ENCODE results near the gene CCDC179.

DNA sequence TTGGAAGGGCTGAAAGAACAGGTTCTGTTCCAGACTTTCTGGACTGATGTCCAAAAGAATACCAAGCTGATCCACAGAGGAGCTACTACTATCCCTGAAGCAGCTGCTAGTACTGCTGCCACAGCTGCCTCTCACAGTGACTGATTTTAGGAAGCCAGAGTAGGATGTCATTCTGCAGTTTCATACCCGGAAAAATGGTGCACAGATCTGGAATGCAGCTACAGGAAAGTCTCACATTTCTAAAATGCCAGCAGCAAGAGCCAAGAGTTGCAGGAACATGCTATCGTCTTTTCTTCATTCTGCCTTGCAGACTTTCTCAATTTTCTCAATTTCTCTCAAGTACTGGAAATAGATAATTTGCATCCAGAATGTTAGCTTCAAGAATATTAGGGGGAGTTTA is 19.4 kb upstream of the CCDC179 start:
- TF ChIP-seq CTCF (IDR thresholded peaks at IDR 0.05; ENCODE audit: low read length) (no peak), EZH2 (IDR thresholded peaks at IDR 0.05; ENCODE audit: borderline replicate concordance, low read length) (no peak)

All from OCI-LY1 (cell line).